Fibroblast of peridontal ligament (primary cell): Measurements from ENCODE around the gene MNDA.

Source experiments
- DNase-seq: peaks from one replicate; pipeline ENCODE4 v3.0.0-alpha.2; 2010; ENCODE audit errors: extremely low read depth

Gene MNDA

DNA sequence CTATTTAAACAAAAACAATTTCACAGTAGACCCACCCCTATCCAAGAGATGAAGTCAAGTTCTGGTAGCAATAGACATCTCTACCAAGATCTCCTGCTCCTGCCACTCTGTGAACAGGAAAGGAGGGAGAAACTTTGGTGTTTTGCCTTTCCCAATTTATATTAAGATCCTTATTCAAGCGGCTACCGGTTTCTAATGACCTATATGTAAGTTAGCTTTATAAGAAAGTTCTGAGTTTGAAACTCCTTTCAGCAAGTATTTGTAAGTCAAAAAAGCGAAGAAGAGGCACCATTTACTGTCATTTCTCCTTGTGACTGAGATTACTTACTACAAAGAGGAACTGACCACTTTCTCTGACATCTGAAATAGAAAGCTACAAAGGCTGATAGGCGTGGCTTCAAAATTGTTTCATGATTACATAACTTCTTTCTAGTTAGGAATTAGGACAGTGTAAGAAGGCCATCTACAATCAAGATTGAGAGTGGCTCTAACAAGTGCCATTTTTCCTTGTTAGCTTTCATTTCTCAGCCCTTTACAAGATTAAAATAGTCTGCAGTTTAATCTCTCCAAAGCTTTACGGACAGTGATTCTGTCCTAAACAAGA is at the start of gene MNDA:
Gene MNDA, plus strand, starts transcription at position 448 of the 604 bp plus-strand sequence. CDS start 10,803 bp downstream, outside the sequence.
- DNase-seq = no peak

- no peak for DNase-seq
Measured at GRCh38 chr1:158793604-158794003, 37.5 kb upstream of the MNDA start.

- DNase-seq = no peak
Measured at GRCh38 chr1:158794247-158794646, 36.9 kb upstream of the MNDA start.

- DNase-seq = no peak
Measured at GRCh38 chr1:158798531-158798930, 32.6 kb upstream of the MNDA start.

GRCh38 chr1:158799689-158800088 is 31.5 kb upstream of the MNDA start:
- no peak for DNase-seq

DNA sequence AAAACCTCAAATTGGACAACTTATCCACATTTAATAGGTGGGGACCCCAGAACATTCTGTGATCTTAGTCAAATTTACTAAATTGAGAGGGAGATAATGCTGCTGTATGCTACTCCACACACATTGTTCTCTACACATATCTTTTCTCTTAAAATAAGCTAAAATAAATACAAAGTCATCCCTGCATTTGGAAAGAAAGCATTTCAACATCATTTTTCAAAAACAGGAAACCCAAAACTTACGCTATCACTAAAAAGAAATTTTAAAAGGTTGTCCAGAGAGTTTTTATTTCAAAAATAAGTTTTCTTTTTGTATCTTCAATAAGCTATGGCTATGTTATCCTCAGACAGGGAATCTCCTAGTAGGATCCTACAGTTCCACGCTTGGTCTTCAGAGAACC is 30.6 kb upstream of the MNDA start:
- DNase-seq = no peak

DNA sequence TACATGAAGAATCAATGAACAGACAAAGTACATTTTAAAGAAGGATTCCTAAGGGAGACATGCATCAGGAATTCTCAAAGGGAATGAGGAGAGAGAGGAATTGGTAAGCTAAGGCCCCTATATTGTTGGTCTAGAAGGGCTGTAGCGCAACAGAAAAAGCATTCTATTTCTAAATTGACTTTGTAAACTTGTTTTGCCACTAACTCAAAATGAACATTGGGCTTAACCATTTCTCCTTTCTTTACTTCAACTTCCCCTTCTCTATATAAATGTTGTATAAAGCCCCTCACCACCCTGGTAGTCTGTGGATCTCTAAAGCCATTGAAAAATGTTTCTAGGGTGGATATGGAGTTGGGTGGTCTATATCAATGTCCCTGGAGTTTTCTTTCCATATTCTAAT is 29.8 kb upstream of the MNDA start:
- no peak for DNase-seq

- DNase-seq = no peak
Measured at GRCh38 chr1:158803678-158804077, 27.5 kb upstream of the MNDA start.

DNA sequence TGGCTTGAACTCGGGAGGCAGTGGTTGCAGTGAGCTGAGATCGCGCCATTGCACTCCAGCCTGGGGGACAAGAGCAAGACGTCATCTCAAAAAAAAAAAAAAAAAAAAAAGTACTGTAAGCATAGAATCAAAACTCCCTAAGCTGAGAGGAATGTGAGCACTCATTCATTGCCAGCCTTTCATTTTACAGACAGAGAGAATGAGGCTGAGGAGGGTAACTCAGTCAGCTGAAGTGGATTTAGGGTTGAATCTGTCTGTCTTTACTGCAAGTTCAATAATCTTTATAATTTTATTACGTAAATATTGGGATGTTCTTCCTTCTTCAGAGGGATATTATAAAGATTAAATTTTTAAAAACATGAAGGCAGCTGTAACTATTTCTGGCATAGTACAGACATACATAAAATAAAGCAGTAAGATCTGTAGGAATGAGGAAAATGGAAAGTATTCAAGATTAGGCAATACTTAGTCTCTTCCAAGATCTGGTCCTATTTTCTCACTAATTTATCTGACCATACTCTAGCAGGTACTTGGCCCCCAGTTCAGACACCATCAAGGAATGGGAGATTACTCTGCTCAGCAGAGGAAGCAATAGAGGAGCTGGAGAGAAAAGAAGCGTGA is 24.1 kb upstream of the MNDA start:
- no peak for DNase-seq

GRCh38 chr1:158809256-158809655 is 21.9 kb upstream of the MNDA start:
- no peak for DNase-seq

- no peak for DNase-seq
Measured at GRCh38 chr1:158809862-158810261, 21.3 kb upstream of the MNDA start.

DNA sequence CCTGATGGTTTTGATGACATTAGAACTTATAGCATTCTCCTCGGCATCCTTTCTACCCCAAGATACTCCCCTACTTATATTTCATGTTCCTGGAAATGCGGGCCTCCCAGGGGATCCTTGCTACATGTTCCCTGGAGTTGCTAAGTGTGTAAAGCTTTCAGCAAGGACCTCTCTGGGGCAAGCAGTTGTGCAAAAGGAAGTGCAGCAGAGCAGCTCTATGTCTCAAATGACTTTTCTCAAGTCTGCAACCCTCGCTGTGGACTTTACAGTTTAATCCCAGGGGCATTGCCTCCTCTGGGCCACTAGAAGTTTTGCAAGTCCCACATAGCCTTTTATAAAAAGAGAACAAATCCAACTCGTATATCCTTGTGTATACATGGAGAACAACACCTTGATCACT is 20.8 kb upstream of the MNDA start:
- no peak for DNase-seq

- DNase-seq = no peak
Measured at GRCh38 chr1:158812336-158812735, 18.8 kb upstream of the MNDA start.

DNA sequence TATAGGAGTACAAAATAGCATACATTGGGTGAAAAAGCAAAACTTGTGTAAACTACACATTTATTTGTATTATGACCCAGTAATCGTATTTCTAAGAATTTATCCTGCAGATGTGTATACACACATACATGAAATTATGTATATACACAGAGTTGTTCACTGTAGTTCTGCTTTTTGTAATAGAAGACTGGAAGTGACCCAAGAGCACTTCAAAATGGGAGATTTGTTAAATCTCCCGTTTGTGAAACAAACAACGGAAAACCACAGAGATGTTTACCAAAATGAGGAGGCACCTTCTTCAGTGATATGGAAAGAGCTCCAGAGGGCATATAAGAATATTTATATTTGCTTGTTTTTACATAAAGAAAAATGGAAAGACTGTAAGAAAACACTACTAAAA is 18.0 kb upstream of the MNDA start:
- DNase-seq = no peak

DNA sequence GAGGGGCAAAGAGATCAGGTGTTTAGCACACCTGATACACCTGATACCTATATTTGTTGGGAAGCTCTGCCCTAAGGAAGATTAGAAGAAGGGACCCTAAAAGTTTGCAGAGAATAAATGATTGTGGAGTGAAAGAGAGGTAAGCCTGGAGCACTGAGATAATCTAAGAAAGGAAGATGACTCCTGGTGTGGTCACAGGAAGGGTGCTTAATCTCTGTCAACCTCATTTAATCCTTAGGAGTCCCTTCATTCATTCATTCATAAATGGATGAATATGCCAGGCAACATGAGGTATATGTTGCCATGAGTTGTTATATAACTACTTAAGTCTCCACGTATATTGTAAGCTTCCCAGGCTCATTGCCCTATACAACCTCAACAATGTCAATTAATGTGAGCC is 16.2 kb upstream of the MNDA start:
- DNase-seq = no peak

- DNase-seq = no peak
Measured at GRCh38 chr1:158818560-158818959, 12.6 kb upstream of the MNDA start.

DNA sequence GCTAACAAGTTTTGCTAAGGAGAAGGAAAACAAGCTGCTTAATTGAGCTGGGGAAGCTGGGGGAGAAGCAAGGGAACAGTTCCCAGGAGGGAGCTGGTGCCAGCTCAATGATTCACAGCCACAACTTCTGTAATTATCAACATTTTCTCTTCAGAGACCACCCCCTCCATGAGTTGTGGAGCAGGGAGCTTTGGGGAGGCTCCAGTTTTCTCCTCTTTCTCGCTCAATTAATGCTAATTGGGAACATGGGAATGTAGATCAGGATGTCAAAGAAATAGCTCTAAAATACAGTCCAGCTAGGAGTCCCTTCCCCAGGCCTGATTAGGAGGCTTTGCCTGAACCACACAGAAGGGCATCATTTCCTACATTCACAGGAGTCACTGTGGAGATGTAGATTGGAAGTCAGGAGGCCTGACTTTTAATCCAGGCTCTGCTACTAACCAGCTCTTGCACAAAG is 12.1 kb upstream of the MNDA start:
- DNase-seq = no peak

- no peak for DNase-seq
Measured at GRCh38 chr1:158819461-158820443, 11.4 kb upstream of the MNDA start.

- no peak for DNase-seq
Measured at GRCh38 chr1:158821723-158822122, 9.4 kb upstream of the MNDA start.

- DNase-seq = no peak
Measured at GRCh38 chr1:158830074-158830677, 975 bp upstream of the MNDA start.

DNA sequence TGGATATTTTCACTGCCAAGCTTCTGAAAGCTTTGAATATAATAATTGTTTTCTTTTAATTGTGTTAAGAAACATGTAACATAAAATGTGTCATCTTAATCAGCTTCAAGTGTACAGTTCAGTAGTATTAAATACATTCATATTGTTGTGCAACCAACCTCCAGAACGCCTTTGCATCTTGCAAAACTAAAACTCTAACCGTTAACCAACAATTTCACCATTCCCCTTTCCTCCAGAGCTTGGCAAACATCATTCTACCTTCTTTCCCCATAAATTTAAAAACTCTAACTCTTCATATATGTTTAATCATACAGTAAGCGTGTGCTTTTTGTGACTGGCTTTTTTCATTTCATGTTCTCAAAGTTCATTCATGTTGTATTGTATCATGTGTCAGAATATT is 2.1 kb downstream of the MNDA start:
- DNase-seq = no peak

- DNase-seq = no peak
Measured at GRCh38 chr1:158836038-158836437, 4.9 kb downstream of the MNDA start.
